Measurements from ENCODE around the gene PHF21B.

PHF21B gene

GRCh38 chr22:45036154-45036553 lies 26.3 kb upstream of the PHF21B start:
- Mint-ChIP-seq H3K4me3 (no peak overlapping the region), H3K36me3 (ENCODE audit: insufficient read depth) (no peaks in the 10 kb centered on the region), H3K27ac (ENCODE audit: low read depth) (no peak overlapping the region), H3K4me1 (no peaks in the 10 kb centered on the region), H3K9me3 (no peaks in the 10 kb centered on the region), H3K27me3 (peaks cover 80% of the 10 kb centered on the region)
- ATAC-seq (replicated peaks; ENCODE audit: extremely low read depth, poor library complexity, severe bottlenecking), result no peak
- DNase-seq (ENCODE audit: low spot score in 2 of 2), result no peak

GRCh38 chr22:45034821-45035220 lies 25.0 kb upstream of the PHF21B start:
- Mint-ChIP-seq H3K9me3 (no peaks in the 10 kb centered on the region), H3K27me3 (peaks cover 78% of the 10 kb centered on the region), H3K4me1 (no peaks in the 10 kb centered on the region), H3K4me3 (no peak overlapping the region), H3K36me3 (ENCODE audit: insufficient read depth) (no peaks in the 10 kb centered on the region), H3K27ac (ENCODE audit: low read depth) (no peak overlapping the region)
- no peak for ATAC-seq (replicated peaks; ENCODE audit: extremely low read depth, poor library complexity, severe bottlenecking)
- no peak for DNase-seq (ENCODE audit: low spot score in 2 of 2)

- Mint-ChIP-seq H3K27me3 (peaks cover 82% of the 10 kb centered on the region), H3K4me3 (no peak overlapping the region), H3K9me3 (no peaks in the 10 kb centered on the region), H3K4me1 (no peaks in the 10 kb centered on the region), H3K27ac (ENCODE audit: low read depth) (no peak overlapping the region), H3K36me3 (ENCODE audit: insufficient read depth) (no peaks in the 10 kb centered on the region)
- DNase-seq (ENCODE audit: low spot score in 2 of 2), result no peak
- ATAC-seq (replicated peaks; ENCODE audit: extremely low read depth, poor library complexity, severe bottlenecking), result no peak
These were observed 24.4 kb upstream of the PHF21B start for GRCh38 chr22:45034156-45034555.

- Mint-ChIP-seq H3K27ac (ENCODE audit: low read depth) (no peak overlapping the region), H3K4me1 (no peaks in the 10 kb centered on the region), H3K4me3 (no peak overlapping the region), H3K36me3 (ENCODE audit: insufficient read depth) (no peaks in the 10 kb centered on the region), H3K9me3 (no peaks in the 10 kb centered on the region), H3K27me3 (peaks cover 73% of the 10 kb centered on the region)
- ATAC-seq (replicated peaks; ENCODE audit: extremely low read depth, poor library complexity, severe bottlenecking) (no peak), DNase-seq (ENCODE audit: low spot score in 2 of 2) (no peak)
These were observed 23.3 kb upstream of the PHF21B start for GRCh38 chr22:45033136-45033535.

GRCh38 chr22:45031629-45032403 lies 22.0 kb upstream of the PHF21B start:
- H3K4me1 Mint-ChIP-seq, result no peaks in the 10 kb centered on the region
- no peak overlapping the region for H3K27ac Mint-ChIP-seq (ENCODE audit: low read depth)
- H3K36me3 Mint-ChIP-seq (ENCODE audit: insufficient read depth), result no peaks in the 10 kb centered on the region
- peaks cover 61% of the 10 kb centered on the region for H3K27me3 Mint-ChIP-seq
- DNase-seq (ENCODE audit: low spot score in 2 of 2) (no peak), ATAC-seq (replicated peaks; ENCODE audit: extremely low read depth, poor library complexity, severe bottlenecking) (no peak)
- H3K4me3 Mint-ChIP-seq, result no peak overlapping the region
- no peaks in the 10 kb centered on the region for H3K9me3 Mint-ChIP-seq

GRCh38 chr22:45029501-45029900 lies 19.7 kb upstream of the PHF21B start:
- DNase-seq (ENCODE audit: low spot score in 2 of 2) (no peak), ATAC-seq (replicated peaks; ENCODE audit: extremely low read depth, poor library complexity, severe bottlenecking) (no peak)
- H3K36me3 Mint-ChIP-seq (ENCODE audit: insufficient read depth), result no peaks in the 10 kb centered on the region
- no peaks in the 10 kb centered on the region for H3K9me3 Mint-ChIP-seq
- H3K27me3 Mint-ChIP-seq, result peaks cover 59% of the 10 kb centered on the region
- H3K4me1 Mint-ChIP-seq, result no peaks in the 10 kb centered on the region
- no peak overlapping the region for H3K4me3 Mint-ChIP-seq
- H3K27ac Mint-ChIP-seq (ENCODE audit: low read depth), result no peak overlapping the region

GRCh38 chr22:45026511-45026910 lies 16.7 kb upstream of the PHF21B start:
- no peak for DNase-seq (ENCODE audit: low spot score in 2 of 2)
- no peak overlapping the region for H3K27ac Mint-ChIP-seq (ENCODE audit: low read depth)
- peaks cover 64% of the 10 kb centered on the region for H3K27me3 Mint-ChIP-seq
- ATAC-seq (replicated peaks; ENCODE audit: extremely low read depth, poor library complexity, severe bottlenecking), result no peak
- no peaks in the 10 kb centered on the region for H3K36me3 Mint-ChIP-seq (ENCODE audit: insufficient read depth)
- no peaks in the 10 kb centered on the region for H3K4me1 Mint-ChIP-seq
- no peaks in the 10 kb centered on the region for H3K9me3 Mint-ChIP-seq
- no peak overlapping the region for H3K4me3 Mint-ChIP-seq

GRCh38 chr22:45023431-45023830 lies 13.6 kb upstream of the PHF21B start:
- Mint-ChIP-seq H3K27me3 (peaks cover 79% of the 10 kb centered on the region), H3K27ac (ENCODE audit: low read depth) (no peak overlapping the region), H3K4me1 (no peaks in the 10 kb centered on the region), H3K4me3 (no peak overlapping the region), H3K9me3 (no peaks in the 10 kb centered on the region), H3K36me3 (ENCODE audit: insufficient read depth) (no peaks in the 10 kb centered on the region)
- DNase-seq (ENCODE audit: low spot score in 2 of 2) (no peak), ATAC-seq (replicated peaks; ENCODE audit: extremely low read depth, poor library complexity, severe bottlenecking) (no peak)

GRCh38 chr22:45019861-45020655 lies 10.3 kb upstream of the PHF21B start:
- no peaks in the 10 kb centered on the region for H3K4me1 Mint-ChIP-seq
- no peak overlapping the region for H3K27ac Mint-ChIP-seq (ENCODE audit: low read depth)
- H3K9me3 Mint-ChIP-seq, result no peaks in the 10 kb centered on the region
- H3K36me3 Mint-ChIP-seq (ENCODE audit: insufficient read depth), result no peaks in the 10 kb centered on the region
- H3K27me3 Mint-ChIP-seq, result peaks cover 89% of the 10 kb centered on the region
- H3K4me3 Mint-ChIP-seq, result no peak overlapping the region
- DNase-seq (ENCODE audit: low spot score in 2 of 2) (no peak), ATAC-seq (replicated peaks; ENCODE audit: extremely low read depth, poor library complexity, severe bottlenecking) (no peak)

- no peaks in the 10 kb centered on the region for H3K9me3 Mint-ChIP-seq
- H3K27me3 Mint-ChIP-seq, result peaks cover 84% of the 10 kb centered on the region
- H3K36me3 Mint-ChIP-seq (ENCODE audit: insufficient read depth), result peaks cover 7% of the 10 kb centered on the region
- no peak overlapping the region for H3K27ac Mint-ChIP-seq (ENCODE audit: low read depth)
- no peak for ATAC-seq (replicated peaks; ENCODE audit: extremely low read depth, poor library complexity, severe bottlenecking)
- H3K4me3 Mint-ChIP-seq, result no peak overlapping the region
- peaks cover 8% of the 10 kb centered on the region for H3K4me1 Mint-ChIP-seq
- DNase-seq (ENCODE audit: low spot score in 2 of 2), result no peak
These were observed 4.8 kb upstream of the PHF21B start for GRCh38 chr22:45014654-45015053.

GRCh38 chr22:45013138-45013537 lies 3.3 kb upstream of the PHF21B start:
- ATAC-seq (replicated peaks; ENCODE audit: extremely low read depth, poor library complexity, severe bottlenecking), result no peak
- Mint-ChIP-seq H3K36me3 (ENCODE audit: insufficient read depth) (peaks cover 7% of the 10 kb centered on the region), H3K9me3 (no peaks in the 10 kb centered on the region), H3K4me3 (no peak overlapping the region), H3K4me1 (peaks cover 8% of the 10 kb centered on the region), H3K27me3 (peaks cover 69% of the 10 kb centered on the region), H3K27ac (ENCODE audit: low read depth) (no peak overlapping the region)
- no peak for DNase-seq (ENCODE audit: low spot score in 2 of 2)

- Mint-ChIP-seq H3K4me3 (peak overlapping the region; percentile 87), H3K36me3 (ENCODE audit: insufficient read depth) (peaks cover 7% of the 10 kb centered on the region), H3K27ac (ENCODE audit: low read depth) (no peak overlapping the region), H3K9me3 (no peaks in the 10 kb centered on the region), H3K4me1 (peaks cover 8% of the 10 kb centered on the region), H3K27me3 (peaks cover 62% of the 10 kb centered on the region)
- ATAC-seq (replicated peaks; ENCODE audit: extremely low read depth, poor library complexity, severe bottlenecking) (no peak), DNase-seq (ENCODE audit: low spot score in 2 of 2) (no peak)
These were observed 711 bp upstream of the PHF21B start for GRCh38 chr22:45010532-45010900.
